SU-DHL-6 (cell line): ENCODE measurements around the gene PCLO.

Experiments
- H2AFZ ChIP-seq: fragments of 200-600 bp; sonication (generic); 2 replicates; pipeline ENCODE4 v1.6.1; 2014; ENCODE audit warnings: low read depth, mild to moderate bottlenecking, moderate library complexity, mixed read lengths, antibody characterized with exemption, low read length; ENCODE audit not compliant: severe bottlenecking
- H3F3A ChIP-seq: fragments of 200-600 bp; shearing (Covaris generic); 2 replicates; pipeline ENCODE4 v1.6.0; 2016; ENCODE audit warnings: antibody characterized with exemption, mild to moderate bottlenecking; ENCODE audit not compliant: insufficient read depth
- H3K27ac ChIP-seq: fragments of 200-600 bp; sonication (generic); 2 replicates; pipeline ENCODE4 v1.5.1; 2016; ENCODE audit warnings: low read depth, mild to moderate bottlenecking, low read length, moderate library complexity, mixed read lengths
- H3K27me3 ChIP-seq: fragments of 200-600 bp; sonication (generic), shearing (Covaris generic); 2 replicates; pipeline ENCODE4 v1.6.0; 2014; ENCODE audit warnings: mild to moderate bottlenecking, low read length
- H3K36me3 ChIP-seq: fragments of 200-600 bp; sonication (generic); 2 replicates; pipeline ENCODE4 v1.6.1; 2014; ENCODE audit warnings: mild to moderate bottlenecking, low read length, mixed read lengths
- H3K4me2 ChIP-seq: fragments of 300-600, 200-600 bp; shearing (Covaris generic), sonication (generic); 2 replicates; pipeline ENCODE4 v1.6.0; 2014; ENCODE audit warnings: low read length, low read depth, mild to moderate bottlenecking; ENCODE audit not compliant: poor library complexity, severe bottlenecking
- H3K4me3 ChIP-seq: fragments of 200-600 bp; sonication (generic); 2 replicates; pipeline ENCODE4 v1.5.1; 2014; ENCODE audit warnings: antibody characterized with exemption, low read length, mild to moderate bottlenecking, mixed read lengths; ENCODE audit not compliant: insufficient read depth, poor library complexity, severe bottlenecking
- H3K79me2 ChIP-seq: fragments of 200-600 bp; sonication (generic); 2 replicates; pipeline ENCODE4 v1.6.1; 2014; ENCODE audit warnings: mild to moderate bottlenecking, low read length, moderate library complexity; ENCODE audit not compliant: insufficient read depth
- H3K9ac ChIP-seq: fragments of 200-600 bp; sonication (generic); 2 replicates; pipeline ENCODE4 v1.7.0; 2014; ENCODE audit warnings: mild to moderate bottlenecking, low read length
- H3K9me2 ChIP-seq: fragments of 200-600 bp; sonication (generic); replicated peaks from 2 replicates; pipeline ENCODE4 v1.6.1; 2014; ENCODE audit warnings: low read length; ENCODE audit not compliant: insufficient read depth
- H3K9me3 ChIP-seq: fragments of 200-600 bp; sonication (generic); 2 replicates; pipeline ENCODE4 v1.6.1; 2014; ENCODE audit warnings: low read length, mixed read lengths; ENCODE audit not compliant: insufficient read depth
- H4K20me1 ChIP-seq: fragments of 200-600 bp; sonication (generic); 2 replicates; pipeline ENCODE4 v1.6.1; 2014; ENCODE audit warnings: low read depth, mild to moderate bottlenecking, antibody characterized with exemption, low read length, moderate library complexity, mixed read lengths
- EZH2phosphoT487 ChIP-seq: fragments of 200-600 bp; sonication (generic), shearing (Covaris generic); conservative IDR thresholded peaks from 2 replicates; pipeline ENCODE4 v1.6.1; 2018; ENCODE audit warnings: mild to moderate bottlenecking, antibody characterized with exemption, low read length, moderate library complexity, mixed read lengths
- TF ChIP-seq, protein P1 (sequence below): fragments of 200-600 bp; sonication (generic); IDR thresholded peaks from one replicate; pipeline ENCODE4 v1.5.1; 2017; ENCODE audit warnings: antibody characterized with exemption, mild to moderate bottlenecking, low read length, moderate library complexity; ENCODE audit not compliant: insufficient read depth, poor library complexity, severe bottlenecking

Gene PCLO

DNA sequence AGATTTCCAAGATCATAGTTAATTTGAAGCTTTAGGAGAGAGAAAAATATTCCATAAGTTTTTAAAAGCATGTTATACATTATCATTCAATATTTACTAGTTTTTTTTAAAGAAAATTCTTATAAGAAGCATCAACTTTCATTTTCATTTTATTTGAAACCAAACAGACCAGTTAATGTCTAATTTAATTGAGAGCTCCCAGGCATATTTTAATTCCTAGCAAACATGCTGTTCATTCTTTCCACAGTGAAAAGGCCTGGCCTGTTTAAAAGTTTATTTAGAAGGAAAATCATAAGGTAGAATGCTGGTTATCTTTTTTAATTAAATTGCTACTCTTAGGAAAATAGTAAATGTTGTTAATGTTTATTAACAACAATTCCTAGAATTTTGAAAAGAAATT is 324.4 kb downstream of the PCLO start:
- H3K27me3 ChIP-seq, result no peaks in the 10 kb centered on the region
- no peaks in the 10 kb centered on the region for H3F3A ChIP-seq
- no peaks in the 10 kb centered on the region for H3K79me2 ChIP-seq
- H3K4me3 ChIP-seq, result no peak overlapping the region
- H3K36me3 ChIP-seq, result no peaks in the 10 kb centered on the region
- no peak overlapping the region for H3K9ac ChIP-seq
- H3K9me3 ChIP-seq, result no peaks in the 10 kb centered on the region
- H4K20me1 ChIP-seq, result no peaks in the 10 kb centered on the region
- no peak overlapping the region for H2AFZ ChIP-seq
- no peak overlapping the region for H3K27ac ChIP-seq
- TF ChIP-seq EZH2phosphoT487, result no peak
- TF ChIP-seq, protein P1, sequence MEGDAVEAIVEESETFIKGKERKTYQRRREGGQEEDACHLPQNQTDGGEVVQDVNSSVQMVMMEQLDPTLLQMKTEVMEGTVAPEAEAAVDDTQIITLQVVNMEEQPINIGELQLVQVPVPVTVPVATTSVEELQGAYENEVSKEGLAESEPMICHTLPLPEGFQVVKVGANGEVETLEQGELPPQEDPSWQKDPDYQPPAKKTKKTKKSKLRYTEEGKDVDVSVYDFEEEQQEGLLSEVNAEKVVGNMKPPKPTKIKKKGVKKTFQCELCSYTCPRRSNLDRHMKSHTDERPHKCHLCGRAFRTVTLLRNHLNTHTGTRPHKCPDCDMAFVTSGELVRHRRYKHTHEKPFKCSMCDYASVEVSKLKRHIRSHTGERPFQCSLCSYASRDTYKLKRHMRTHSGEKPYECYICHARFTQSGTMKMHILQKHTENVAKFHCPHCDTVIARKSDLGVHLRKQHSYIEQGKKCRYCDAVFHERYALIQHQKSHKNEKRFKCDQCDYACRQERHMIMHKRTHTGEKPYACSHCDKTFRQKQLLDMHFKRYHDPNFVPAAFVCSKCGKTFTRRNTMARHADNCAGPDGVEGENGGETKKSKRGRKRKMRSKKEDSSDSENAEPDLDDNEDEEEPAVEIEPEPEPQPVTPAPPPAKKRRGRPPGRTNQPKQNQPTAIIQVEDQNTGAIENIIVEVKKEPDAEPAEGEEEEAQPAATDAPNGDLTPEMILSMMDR, result no peak
- no peak overlapping the region for H3K4me2 ChIP-seq
- no peaks in the 10 kb centered on the region for H3K9me2 ChIP-seq

DNA sequence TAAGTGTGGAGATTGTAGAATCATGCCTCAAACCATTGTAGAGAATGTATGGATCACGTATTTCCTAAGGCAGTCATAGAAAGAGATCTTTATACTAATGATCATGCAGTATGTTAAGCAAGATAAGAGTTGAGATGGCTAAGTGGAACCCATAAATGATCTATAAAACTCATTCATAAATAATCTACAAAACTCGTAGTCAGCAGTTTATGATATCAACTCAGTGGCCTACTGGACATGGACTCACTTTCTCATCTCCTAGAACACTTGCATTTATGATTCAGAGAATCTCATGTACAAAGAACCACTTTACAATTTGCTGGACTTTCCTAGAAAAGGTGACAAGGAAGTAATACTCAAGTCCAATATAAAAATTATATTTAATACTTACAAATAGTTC is 339.6 kb downstream of the PCLO start:
- TF ChIP-seq, protein P1, result no peak
- TF ChIP-seq EZH2phosphoT487, result no peak

DNA sequence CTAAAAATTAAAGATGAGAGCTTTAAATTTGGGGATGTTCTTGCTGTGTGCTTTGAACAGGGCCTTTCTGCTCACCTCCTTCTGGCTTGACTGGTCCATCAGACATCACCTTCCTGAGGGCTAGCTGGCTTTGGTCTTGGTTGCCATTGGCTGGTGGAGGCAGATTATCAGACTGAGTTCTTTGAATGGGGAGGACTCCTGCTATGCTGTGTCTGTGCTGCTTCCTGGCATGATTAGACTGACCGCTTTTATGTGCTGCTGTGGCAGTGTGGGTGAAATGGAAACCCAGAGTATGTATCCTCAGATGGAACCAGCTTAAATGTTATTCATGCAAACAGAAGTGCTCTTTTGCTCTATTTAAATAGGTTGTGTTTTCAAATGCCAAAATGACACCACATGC is 341.6 kb downstream of the PCLO start:
- no peak overlapping the region for H2AFZ ChIP-seq

More for the DNA sequence above, 339.6 kb downstream of the PCLO start:
- no peaks in the 10 kb centered on the region; the same call in 1 of the 2 replicates for H4K20me1 ChIP-seq
- no peaks in the 10 kb centered on the region for H3K36me3 ChIP-seq
- no peak overlapping the region for H3K4me2 ChIP-seq
- no peaks in the 10 kb centered on the region for H3K9me3 ChIP-seq
- H3K9me2 ChIP-seq, result no peaks in the 10 kb centered on the region
- no peaks in the 10 kb centered on the region for H3K79me2 ChIP-seq
- no peak overlapping the region for H3K4me3 ChIP-seq
- no peak overlapping the region for H2AFZ ChIP-seq
- H3K9ac ChIP-seq, result no peak overlapping the region
- no peaks in the 10 kb centered on the region for H3F3A ChIP-seq
- H3K27ac ChIP-seq, result no peak overlapping the region
- no peaks in the 10 kb centered on the region for H3K27me3 ChIP-seq

More for the DNA sequence above, 341.6 kb downstream of the PCLO start:
- H3K9me3 ChIP-seq, result no peaks in the 10 kb centered on the region
- H3K79me2 ChIP-seq, result no peaks in the 10 kb centered on the region
- H3K9ac ChIP-seq, result no peak overlapping the region
- H4K20me1 ChIP-seq, result no peaks in the 10 kb centered on the region; the same call in 1 of the 2 replicates
- TF ChIP-seq, protein P1, result no peak
- no peak for TF ChIP-seq EZH2phosphoT487
- no peak overlapping the region for H3K4me3 ChIP-seq
- H3F3A ChIP-seq, result no peaks in the 10 kb centered on the region
- H3K36me3 ChIP-seq, result no peaks in the 10 kb centered on the region
- no peaks in the 10 kb centered on the region for H3K27me3 ChIP-seq
- H3K27ac ChIP-seq, result no peak overlapping the region
- no peaks in the 10 kb centered on the region for H3K9me2 ChIP-seq
- H3K4me2 ChIP-seq, result no peak overlapping the region
